Measurements from ENCODE around the gene SLC2A14.

DNA sequence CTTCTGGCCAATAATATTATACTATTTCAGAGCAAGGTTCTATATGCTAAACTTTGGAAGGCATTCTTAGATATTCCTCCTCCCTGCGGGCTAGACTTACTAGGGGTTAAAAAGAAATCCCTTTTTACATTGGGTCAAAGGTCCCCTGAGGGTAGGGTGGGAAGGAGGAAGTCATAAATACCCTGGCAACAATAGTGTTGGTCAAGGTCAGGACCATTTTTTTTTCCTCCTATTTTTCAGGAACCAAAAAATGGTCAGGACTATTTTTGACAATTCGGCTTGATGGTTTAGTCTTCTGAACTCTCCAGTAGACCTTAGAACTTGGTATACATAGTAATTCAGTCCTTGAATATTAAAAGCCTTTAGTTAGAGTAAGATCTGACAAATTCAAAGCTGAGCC, 88.0 kb downstream of the SLC2A14 start:
- TF ChIP-seq, protein P1, sequence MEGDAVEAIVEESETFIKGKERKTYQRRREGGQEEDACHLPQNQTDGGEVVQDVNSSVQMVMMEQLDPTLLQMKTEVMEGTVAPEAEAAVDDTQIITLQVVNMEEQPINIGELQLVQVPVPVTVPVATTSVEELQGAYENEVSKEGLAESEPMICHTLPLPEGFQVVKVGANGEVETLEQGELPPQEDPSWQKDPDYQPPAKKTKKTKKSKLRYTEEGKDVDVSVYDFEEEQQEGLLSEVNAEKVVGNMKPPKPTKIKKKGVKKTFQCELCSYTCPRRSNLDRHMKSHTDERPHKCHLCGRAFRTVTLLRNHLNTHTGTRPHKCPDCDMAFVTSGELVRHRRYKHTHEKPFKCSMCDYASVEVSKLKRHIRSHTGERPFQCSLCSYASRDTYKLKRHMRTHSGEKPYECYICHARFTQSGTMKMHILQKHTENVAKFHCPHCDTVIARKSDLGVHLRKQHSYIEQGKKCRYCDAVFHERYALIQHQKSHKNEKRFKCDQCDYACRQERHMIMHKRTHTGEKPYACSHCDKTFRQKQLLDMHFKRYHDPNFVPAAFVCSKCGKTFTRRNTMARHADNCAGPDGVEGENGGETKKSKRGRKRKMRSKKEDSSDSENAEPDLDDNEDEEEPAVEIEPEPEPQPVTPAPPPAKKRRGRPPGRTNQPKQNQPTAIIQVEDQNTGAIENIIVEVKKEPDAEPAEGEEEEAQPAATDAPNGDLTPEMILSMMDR (IDR thresholded peaks at IDR 0.05; ENCODE audit: low read length) = no peak
- TF ChIP-seq EZH2 (optimal IDR thresholded peaks at IDR 0.05; ENCODE audit: low read depth, low read length) (no peak), EZH2phosphoT487 (IDR thresholded peaks at IDR 0.05; ENCODE audit: low read length) (no peak)
